NCI-H345 (cell line): Measurements from ENCODE around the gene CNTNAP2.
"Not testable (repeated sequence)": the region's sequence is repeated elsewhere in the genome, so short reads cannot be mapped to it uniquely, and the experiment has no call there.

ENCODE experiments used
- DNase-seq: peaks from one replicate; lab custom pipeline; 2025; lab: John Stamatoyannopoulos, UW

Gene CNTNAP2

GRCh38 chr7:147759327-147759943, 1642.8 kb downstream of the CNTNAP2 start:
- no peak for DNase-seq

GRCh38 chr7:147765301-147765700, 1648.7 kb downstream of the CNTNAP2 start:
- DNase-seq: no peak

- no peak for DNase-seq
Measured at GRCh38 chr7:147771344-147771743, 1654.7 kb downstream of the CNTNAP2 start.

- DNase-seq: no peak
Measured at GRCh38 chr7:147774461-147774860, 1657.9 kb downstream of the CNTNAP2 start.

GRCh38 chr7:147775516-147776284, 1659.1 kb downstream of the CNTNAP2 start:
- peak; percentile 69 for DNase-seq

GRCh38 chr7:147777309-147777708, 1660.7 kb downstream of the CNTNAP2 start:
- no peak for DNase-seq

- no peak for DNase-seq
Measured at GRCh38 chr7:147779949-147780348, 1663.3 kb downstream of the CNTNAP2 start.

GRCh38 chr7:147796581-147796980, 1680.0 kb downstream of the CNTNAP2 start:
- no peak for DNase-seq

- no peak for DNase-seq
Measured at GRCh38 chr7:147798001-147798400, 1681.4 kb downstream of the CNTNAP2 start.

- DNase-seq: not testable (repeated sequence)
Measured at GRCh38 chr7:147801762-147802161, 1685.2 kb downstream of the CNTNAP2 start.

GRCh38 chr7:147803151-147803550, 1686.5 kb downstream of the CNTNAP2 start:
- DNase-seq: no peak

GRCh38 chr7:147803606-147804005, 1687.0 kb downstream of the CNTNAP2 start:
- DNase-seq: peak; percentile 61

- DNase-seq: no peak
Measured at GRCh38 chr7:147804032-147804431, 1687.4 kb downstream of the CNTNAP2 start.

GRCh38 chr7:147805996-147806576, 1689.5 kb downstream of the CNTNAP2 start:
- no peak for DNase-seq

- peak; percentile 27 for DNase-seq
Measured at GRCh38 chr7:147809786-147810185, 1693.2 kb downstream of the CNTNAP2 start.

- DNase-seq: no peak
Measured at GRCh38 chr7:147810269-147810668, 1693.7 kb downstream of the CNTNAP2 start.

- DNase-seq: no peak
Measured at GRCh38 chr7:147811923-147812322, 1695.3 kb downstream of the CNTNAP2 start.

- DNase-seq: no peak
Measured at GRCh38 chr7:147813316-147813715, 1696.7 kb downstream of the CNTNAP2 start.

GRCh38 chr7:147818317-147818716, 1701.7 kb downstream of the CNTNAP2 start:
- DNase-seq: no peak

- no peak for DNase-seq
Measured at GRCh38 chr7:147824671-147825070, 1708.1 kb downstream of the CNTNAP2 start.

GRCh38 chr7:147829016-147829415, 1712.4 kb downstream of the CNTNAP2 start:
- no peak for DNase-seq

- no peak for DNase-seq
Measured at GRCh38 chr7:147833557-147833956, 1717.0 kb downstream of the CNTNAP2 start.

- no peak for DNase-seq
Measured at GRCh38 chr7:147833970-147834369, 1717.4 kb downstream of the CNTNAP2 start.
